ENCODE data around the gene CRYL1.

CRYL1 gene, protein sequence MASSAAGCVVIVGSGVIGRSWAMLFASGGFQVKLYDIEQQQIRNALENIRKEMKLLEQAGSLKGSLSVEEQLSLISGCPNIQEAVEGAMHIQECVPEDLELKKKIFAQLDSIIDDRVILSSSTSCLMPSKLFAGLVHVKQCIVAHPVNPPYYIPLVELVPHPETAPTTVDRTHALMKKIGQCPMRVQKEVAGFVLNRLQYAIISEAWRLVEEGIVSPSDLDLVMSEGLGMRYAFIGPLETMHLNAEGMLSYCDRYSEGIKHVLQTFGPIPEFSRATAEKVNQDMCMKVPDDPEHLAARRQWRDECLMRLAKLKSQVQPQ
- total RNA-seq = 11.3 to 39.8 (median 28.8) reads per million in 18 experiments

DNA sequence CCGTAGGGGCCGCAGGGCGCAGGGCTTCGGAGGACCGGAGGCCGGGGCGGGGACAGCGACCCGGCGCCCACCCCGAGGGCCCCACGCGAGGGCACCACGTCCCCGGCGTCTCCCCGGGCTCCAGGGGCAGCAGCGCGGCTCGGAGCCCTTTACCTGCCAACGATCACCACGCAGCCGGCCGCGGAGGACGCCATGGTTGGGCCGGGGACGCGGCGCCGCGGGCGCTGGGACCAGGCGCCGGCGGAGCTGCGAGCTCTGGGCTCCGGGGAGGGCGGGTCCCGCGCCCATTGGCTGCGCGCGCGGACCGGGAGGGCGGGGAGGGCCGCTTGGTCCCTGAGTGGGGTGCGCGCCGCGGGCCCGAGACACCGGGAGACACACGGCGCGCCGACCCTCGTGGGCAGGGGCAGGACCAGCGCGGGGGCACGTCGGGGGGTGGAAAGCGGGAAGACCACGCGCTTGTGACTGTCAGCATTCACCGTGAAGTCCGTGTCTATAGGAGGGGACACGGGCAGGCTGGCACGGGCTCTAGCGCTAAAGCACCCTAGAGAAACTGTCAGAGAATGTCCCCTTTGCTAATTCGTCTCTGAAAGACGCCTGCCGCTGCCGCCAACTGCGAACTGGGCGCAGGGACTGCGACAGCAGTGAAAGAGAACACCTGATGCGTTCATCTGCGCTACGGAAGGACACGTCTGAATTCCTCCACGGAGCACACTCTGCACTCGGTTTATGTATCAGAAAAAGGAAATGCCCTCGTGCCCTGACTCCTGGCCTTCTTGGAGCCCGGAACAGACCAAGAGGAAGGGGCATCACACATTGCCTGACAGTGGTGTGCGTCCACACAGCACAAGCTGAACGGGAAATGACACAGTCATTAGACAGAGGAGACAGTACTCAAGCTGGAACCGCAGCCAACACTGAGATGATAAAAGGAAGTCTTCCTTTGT is at the start of gene CRYL1:
Gene CRYL1 (minus strand): TSS at position 257 of the 944 bp plus-strand sequence. CDS start 63 bp downstream, at position 194.
- DNase-seq = peak; percentile 86 to 89

DNA sequence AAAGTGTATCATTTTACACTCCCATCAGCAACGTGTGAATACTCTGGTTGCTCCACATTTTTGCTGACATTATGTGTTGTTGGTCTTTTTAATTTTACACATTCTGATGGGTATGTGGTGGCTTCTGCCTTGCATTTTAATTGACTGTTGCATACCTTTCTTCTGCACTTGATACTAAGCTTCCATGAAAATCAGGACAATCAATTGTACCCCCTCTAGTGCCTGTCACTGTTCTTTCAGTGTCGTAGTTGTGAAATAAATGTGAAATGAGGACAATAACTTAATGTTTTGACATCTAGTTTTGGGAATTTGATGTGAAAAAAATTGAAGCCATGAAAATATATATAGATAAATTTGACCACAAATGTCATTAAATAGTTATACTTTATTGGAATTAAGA is 48.0 kb upstream of the CRYL1 start:
- DNase-seq = no peak

DNA sequence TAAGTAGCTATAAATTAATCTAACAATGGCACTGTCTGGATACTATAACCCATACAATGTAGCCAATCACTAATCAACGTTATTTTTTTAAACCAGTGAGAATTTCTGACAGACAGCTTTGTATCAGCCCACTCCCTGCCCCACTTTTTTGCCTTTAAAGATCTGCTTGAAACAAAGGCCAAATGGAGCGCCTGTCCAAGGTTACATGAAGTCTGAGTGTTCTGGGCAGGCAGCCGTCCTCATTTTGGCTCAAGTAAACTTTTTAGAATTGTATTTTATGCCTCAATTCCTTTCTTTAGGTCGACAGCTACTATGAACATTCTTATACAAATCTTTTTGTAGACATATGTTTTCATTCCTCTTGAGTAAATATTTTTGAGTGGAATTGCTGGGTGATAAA is 47.5 kb upstream of the CRYL1 start:
- DNase-seq = no peak

DNA sequence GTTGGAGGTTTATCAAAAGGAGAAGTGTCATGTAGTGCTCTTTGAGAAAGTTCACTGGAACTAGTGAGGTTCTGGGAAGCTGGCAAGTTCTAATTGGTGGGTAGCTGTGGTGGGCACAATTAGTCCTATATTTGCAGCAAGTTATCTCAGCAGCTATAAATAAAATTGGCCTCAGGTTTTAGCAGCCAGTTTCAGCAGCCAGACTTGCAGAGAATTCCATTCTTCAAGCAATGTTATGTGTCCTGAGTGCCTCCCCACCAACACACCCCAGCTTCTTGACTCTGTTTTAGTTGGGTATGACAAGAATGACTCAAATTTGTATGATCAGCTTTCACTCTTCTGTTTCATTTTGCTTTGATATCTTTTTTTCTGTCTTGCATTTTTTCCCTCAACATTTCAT is 46.0 kb upstream of the CRYL1 start:
- no peak for DNase-seq

DNA sequence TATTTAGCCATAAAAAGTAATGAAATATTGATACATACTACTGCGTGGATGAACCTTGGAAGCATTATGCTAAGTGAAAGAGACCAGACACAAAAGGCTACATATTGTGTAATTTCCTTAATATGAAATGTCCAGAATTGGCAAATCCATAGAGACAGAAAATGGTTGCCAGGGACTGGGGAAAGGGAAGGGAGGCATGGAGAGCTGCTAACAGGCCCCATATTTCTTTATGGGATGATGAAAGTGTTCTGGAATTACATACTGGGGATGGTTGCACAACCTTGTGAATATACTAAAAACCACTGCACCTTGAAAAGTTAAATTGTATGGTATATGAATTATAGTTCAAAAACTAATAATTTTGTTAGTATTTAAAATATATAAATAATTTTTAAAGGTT is 44.9 kb upstream of the CRYL1 start:
- peak; percentile 33 to 51 for DNase-seq

DNA sequence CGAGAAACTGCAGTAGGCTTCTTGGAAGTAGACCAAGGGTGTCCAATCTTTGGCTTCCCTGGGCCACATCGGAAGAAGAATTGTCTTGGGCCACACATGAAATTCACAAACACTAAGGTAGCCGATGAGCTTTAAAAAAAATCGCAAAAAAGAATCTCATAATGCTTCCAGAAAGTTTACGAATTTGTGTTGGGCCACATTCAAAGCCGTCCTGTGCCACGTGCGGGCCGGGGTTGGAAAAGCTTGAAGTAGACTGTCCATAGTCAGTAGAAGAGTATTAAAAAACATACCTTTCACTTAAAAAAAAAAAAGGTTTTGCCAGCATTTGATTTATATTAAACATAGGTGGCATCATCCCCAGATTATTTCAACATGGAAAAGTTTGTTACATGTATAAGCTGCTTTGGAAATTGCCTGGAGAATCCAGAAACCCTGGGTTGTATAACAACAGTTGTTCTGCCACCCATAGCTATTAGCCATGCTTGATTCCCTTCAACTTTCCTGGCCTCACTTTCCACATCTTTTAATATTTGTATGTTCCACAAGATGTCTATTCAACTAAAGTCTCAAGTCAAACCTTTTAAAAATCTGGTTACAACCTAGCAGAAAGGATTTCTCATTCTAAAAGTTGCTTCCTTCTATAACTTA is 42.3 kb upstream of the CRYL1 start:
- no peak for DNase-seq

DNA sequence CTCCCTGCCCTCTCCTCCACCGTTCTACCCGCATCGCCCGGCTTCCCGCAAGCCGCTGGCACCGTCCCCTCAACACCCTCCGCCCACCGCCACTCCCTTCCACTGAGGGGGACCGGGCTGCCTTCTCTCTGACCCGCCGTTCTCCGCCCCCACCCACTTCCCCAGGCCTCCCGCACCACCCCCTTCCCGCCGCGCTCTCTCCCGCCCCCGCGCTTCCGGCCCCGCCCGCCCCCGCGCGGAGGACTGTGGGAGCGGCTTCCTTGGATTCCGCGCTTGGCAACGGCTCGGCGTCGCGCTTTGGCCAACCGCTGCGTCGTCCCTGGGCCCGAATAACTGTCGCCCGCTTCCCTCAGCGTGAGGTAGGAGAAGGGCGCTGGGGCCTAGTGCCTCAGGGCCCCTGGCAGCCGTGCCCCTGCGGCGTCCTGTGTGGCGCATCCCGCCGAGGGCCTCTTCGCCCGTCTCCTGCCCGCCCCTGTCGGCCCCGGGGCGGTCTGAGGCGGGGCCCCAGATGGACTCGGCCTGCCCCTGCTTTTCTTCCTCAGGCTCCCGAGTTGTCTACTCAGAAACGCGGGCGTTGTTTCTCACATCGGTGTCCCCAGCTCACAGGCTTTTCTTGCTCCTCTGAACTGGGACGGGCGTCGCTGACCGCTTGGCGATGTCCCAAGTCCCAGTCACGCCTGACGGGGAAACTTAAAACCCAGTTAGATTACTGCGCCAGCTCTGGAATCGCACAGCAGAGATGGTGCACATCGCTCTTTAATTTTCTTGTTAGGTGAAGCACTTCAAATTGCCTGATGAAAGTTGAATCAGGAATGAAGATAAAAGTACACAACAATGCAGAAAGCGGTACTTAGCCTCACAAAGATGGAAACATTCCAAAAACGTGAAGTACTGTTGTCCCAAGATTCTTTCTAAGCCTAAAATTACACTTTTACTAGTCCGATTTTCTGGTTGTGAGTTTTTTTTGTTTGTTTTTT is 41.5 kb upstream of the CRYL1 start, which contains the start of gene IFT88:
Gene IFT88 (plus strand): TSS at position 260 of the 977 bp plus-strand sequence. CDS start 7,229 bp downstream, outside the sequence.
- DNase-seq = peak; percentile 87 to 90

DNA sequence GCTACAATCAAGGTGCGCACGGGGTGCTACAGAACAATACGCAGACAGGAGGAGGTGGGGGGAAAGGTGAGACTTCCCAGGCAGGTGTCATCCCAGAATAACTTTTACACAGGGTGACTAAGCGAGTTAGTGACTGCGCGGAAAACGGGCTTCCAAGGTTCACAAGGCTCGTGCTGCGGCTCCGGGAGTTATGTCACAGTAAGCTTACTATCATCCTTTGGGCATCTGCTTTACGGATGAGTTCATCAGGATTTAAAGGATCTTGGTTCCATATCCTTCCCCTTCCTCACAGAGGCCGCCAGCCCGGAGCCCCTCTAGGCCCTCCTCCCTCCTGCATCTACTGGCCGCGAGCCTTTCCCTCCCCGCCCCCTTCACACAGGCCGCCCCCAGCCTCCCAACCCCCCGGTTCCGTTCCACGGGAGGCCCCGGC is 40.8 kb upstream of the CRYL1 start:
- DNase-seq = peak; percentile 48 to 56

DNA sequence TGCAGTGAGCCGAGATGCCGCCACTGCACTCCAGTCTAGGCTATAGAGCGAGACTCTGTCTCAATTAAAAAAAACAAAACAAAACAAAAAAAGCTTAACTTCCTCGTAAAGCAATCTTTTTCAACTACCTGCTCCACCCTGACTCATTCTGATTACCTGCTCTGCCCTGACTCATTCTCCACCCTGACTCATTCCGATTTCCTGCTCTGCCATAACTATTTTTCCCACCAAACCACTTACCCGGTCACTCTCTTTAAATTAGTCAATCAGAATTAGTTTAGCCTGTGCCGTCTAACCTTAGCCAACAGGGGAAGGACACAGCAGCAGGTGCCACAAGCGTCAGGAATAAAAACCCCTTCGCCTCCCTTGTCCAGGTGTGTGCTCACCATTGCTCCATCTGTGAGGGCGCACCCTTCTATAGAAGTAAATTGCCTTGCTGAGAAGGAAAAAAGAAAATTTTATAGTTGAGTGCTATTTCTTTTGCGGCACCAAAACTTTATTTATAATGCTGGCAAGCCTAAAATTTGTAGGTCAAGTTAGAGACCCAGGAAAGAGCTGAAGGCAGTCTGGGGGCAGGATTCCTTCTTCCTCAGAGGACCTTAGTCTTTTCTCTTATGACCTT is 39.6 kb upstream of the CRYL1 start:
- no peak for DNase-seq

DNA sequence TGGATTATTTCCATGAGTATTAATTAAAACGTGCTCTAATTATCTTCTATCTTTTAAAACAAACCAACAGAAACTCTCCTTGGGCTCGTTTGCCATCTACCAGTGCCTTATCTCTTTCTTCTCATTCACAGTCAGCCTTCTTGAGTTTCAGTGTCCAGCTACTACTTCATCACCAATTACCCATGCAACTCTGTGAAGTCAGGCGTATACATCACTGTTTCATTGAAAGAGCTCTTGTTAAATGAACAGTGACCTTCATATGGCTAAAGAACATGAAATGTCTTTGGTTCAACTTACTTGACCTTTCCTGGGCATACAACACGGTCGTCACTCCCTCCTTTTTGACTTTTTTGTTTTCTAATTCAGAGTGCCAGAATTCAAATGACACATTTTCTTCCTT is 36.1 kb upstream of the CRYL1 start:
- no peak for DNase-seq

DNA sequence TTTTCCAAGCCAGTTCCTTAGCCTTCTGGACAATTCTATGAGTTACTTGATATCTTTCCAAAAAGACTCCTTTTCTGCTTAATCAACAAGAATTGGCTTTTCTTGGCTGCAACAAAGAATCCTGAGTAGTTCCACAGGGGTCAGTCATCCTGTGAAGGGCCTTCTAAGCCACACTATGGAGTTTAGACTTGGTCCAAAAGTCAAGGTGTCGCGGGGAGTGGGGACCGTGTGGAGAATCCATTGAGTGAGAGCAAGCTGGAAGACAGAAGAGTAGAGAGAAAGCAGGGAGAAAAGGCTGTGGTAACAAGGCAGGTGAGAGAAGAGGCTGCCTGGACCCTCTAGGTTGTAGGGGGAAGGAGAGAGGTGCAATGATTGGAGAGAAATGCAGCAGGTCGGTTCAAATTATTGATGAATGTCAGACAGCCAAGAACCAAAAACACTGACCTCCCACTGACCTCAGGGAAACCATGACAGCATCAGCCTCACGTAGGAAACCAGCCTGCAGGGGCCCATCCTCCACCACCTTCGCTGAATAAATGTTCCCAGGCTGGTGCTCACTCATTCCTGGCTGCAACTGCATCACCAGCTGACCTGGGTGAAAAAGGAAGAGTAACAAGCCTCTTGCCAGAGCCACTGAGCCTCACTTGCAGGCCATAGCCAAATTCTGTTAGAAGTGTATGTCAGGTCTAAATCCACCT is 34.2 kb upstream of the CRYL1 start:
- no peak for DNase-seq

DNA sequence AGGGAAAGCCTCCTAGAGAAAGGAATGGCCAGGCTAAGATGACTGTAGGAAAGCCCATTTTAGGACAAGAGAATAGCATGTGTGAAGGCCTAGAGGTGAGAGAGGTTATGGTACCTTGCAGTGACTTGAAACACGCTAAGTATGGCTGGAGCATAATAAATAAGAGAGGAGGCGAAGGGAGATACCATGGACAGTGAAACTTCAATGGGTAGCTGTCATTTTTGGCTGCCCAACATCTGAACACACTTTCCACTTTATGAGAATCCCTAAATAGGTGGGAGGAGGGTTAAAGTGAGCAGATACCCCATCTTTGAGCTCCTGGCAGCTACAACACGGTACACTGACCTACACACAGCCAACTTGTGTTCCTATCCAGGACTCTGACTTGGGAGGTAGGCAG is 33.3 kb upstream of the CRYL1 start:
- no peak for DNase-seq

DNA sequence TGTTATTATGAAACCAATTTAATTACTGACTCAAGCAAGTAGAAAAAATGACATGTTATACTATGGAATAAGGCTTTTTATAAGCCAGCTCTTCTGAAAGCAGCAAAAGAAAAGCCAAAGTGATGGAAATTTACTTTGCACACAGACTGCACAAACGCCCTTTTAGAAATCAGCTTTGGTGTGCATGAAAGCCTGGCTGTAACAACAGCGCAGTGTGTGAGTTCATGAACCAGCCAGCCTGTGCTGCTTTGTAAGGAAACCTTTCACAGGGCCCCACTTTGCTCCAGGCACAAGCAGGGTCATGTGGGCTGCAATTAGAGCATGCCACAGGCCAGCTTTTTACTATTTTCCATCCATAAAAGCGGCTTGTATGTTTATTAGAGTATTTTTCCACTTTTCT is 27.7 kb upstream of the CRYL1 start:
- DNase-seq = no peak

DNA sequence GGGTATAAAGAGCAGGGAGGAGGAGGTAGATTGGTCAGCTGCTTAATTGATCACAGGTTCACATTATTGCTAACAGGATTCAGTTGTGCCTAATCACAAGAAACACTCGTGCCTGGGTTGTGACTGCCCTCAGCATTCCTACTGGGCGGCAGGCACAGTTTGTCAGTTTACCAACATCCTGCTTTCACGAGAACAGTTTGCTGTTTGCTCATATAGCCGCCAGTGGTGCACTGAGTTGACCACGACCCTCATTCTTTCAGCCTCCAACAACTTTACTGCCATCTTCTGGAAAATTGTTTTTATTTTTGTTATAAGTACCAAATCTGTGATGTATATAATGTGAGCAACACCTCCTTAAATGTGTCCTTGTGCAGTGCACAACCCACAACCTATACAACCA is 25.1 kb upstream of the CRYL1 start:
- peak; percentile 16 to 31 for DNase-seq

DNA sequence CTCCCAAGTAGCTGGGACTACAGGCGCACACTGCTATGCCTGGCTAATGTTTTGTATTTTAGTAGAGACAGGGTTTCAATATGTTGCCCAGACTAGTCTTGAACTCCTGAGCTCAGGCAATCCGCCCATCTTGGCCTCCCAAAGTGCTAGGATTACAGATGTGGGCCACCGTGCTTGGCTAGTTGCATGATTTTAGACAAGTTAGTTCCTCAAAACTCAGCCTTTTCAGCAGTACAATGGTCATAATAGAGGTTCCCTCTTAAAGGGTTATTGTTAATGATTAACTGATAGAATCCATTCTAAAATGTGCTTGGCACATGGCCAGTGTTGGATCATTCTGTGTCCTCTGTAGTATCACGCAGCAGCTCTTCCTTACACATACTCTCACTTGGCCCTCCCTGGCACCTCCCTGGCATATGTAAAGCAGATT is 21.8 kb upstream of the CRYL1 start:
- peak; percentile 16 to 48 for DNase-seq

DNA sequence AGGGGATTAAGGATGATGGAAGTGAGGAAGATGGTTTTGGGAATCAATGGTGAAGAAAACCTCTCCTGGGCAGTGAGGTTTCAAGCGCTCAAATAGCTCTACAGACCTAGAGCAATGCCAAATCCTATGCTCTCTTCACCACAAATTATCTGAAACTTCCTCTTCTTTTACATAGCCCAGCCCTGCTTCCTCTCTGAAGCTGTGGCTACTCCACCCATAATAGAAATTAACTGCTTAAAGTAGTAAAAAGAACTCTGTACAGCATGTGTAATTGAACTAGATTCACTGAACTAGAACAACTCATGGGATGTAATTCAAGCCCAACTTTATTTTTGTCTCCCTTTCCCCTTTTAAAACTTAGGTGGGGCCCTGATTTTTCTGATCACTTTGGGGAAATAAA is 20.9 kb upstream of the CRYL1 start:
- DNase-seq = peak; percentile 57 to 79

DNA sequence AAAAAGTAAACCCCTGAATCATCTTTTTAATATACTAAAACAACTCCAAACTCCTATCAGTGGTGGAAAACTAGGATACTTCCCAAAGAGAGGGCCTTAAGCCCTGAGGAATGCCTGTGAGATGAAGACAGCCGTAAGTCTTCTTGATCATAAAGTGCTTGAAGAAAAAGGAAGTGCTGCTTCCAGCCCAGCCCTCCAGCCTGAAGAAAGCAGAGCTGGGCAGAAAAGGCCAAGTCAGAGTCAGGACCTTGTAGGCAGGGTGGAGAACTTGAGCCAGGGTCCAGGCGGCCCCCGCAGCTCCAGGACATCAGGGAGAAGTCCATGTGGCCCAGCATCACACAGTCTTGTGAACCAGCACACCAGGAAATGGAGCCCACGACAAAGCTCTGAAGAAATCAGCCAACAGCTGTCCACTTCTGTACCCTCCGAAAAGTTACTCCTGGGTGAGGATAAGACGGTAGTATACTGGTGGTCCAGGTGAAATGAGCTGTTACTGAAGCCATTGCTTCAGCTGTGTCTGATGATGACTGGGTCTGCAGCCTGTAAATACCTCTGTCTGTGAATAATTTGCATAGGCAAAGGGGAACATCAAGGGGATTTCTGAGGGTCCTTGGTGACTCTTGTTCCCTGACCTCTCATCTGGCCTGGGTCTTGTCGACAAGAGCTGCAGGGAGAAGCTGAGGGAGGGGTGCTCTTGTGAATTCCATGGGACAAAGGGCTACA is 18.7 kb upstream of the CRYL1 start:
- peak; percentile 70 to 84 for DNase-seq

DNA sequence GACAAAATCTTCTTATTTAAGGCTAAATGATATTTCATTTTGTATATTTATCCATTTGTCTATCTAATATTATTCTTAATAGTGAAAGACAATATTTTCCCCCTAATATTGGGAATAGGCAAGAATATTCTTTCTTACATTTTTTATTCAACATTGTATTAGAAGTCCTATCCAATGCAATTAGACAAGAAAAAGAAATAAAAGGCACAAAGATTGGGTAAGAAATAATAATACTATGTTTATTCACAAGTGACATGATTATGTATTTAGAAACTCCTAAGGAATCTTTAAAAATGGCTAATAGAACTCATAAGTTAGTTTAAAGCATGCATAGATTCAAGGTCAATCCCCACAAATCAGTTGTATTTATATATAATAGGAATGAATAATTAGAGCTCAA is 11.3 kb upstream of the CRYL1 start:
- DNase-seq = no peak

DNA sequence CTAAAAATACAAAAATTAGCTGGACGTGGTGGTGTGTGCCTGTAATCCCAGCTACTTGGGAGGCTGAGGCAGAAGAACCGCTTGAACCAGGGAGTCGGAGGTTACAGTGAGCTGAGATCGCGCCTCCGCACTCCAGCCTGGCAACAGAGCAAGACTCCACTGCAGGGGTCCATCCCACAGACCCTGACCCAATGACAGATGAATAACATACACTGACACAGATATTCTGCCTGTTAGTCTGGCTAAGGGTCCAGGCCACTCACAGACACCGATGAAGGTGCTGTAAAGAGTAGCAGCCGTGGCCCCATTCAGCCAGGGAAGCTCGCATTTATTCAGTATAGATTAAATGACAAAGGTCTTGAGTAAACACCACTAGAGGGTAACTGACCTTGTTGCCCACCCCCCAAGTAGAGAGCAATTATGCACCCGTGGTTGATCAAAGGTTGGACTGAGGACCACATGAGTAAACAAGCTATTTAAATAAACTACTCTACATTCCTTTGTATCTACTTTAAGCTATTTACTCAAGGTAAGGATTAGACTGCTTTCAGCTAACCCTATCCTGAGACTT is 8.5 kb upstream of the CRYL1 start:
- no peak for DNase-seq

Measured in inflammatory macrophage (primary cell).